Right lobe of liver (tissue), 6 donors: ENCODE measurements around the gene CPXM2. TPM values are rescaled to one million over a fixed set of nuclear protein-coding genes. Genes with fewer than 3 reads are reported as not detected.

Experiments
- ATAC-seq, 4 donors: fragments of 200-7000 bp; cut with Tn5 transposase; one replicate each; pipeline ENCODE4 v1.9.1; 2020; ENCODE audit warnings: mild to moderate bottlenecking in 4 of 4, moderate library complexity in 4 of 4
- DNase-seq, 3 donors: peaks; one replicate each; pipeline ENCODE4 v3.0.0-alpha.2; 2020
- H3K27ac ChIP-seq, 3 donors: fragments of 200-600 bp; one replicate each; pipeline ENCODE4 v1.8.0; 2022
- H3K27me3 ChIP-seq, 2 donors: fragments of 200-600 bp; one replicate each; pipeline ENCODE4 v1.8.0; 2022
- H3K36me3 ChIP-seq, 4 donors: fragments of 200-600 bp; sonication (generic) in 1 of 4; one replicate each; pipeline versions ENCODE4 v1.5.1 to v1.8.0; 2017 to 2022; ENCODE audit warnings: control low read depth in 1 of 4
- H3K4me1 ChIP-seq, 4 donors: fragments of 200-600 bp; sonication (generic) in 1 of 4; one replicate each; pipeline versions ENCODE4 v1.5.1 to v1.8.0; 2017 to 2022; ENCODE audit warnings: control low read depth in 1 of 4
- H3K4me3 ChIP-seq, 3 donors: fragments of 200-600 bp; one replicate each; pipeline ENCODE4 v1.8.0; 2022
- H3K9me3 ChIP-seq, 4 donors: fragments of 200-600 bp; sonication (generic) in 1 of 4; one replicate each; pipeline versions ENCODE4 v1.5.1 to v1.8.0; 2017 to 2022; ENCODE audit warnings: control low read depth in 1 of 4
- CTCF ChIP-seq, 4 donors: fragments of 200-600 bp in 3 of 4; fragments of 450-650 bp in 1 of 4; IDR thresholded peaks; one replicate each; pipeline versions ENCODE4 v1.5.1 to v1.8.0; 2016 to 2022; ENCODE audit warnings: antibody characterized with exemption in 4 of 4, mild to moderate bottlenecking in 2 of 4
- POLR2A ChIP-seq: fragments of 450-650 bp; IDR thresholded peaks from one replicate; pipeline ENCODE4 v1.6.1; 2017; ENCODE audit warnings: antibody characterized with exemption, mild to moderate bottlenecking
- WGBS: methylation state at CpG from one replicate; pipeline ENCODE4 v1.1.6; 2018; ENCODE audit warnings: low coverage, low lambda C conversion rate; ENCODE audit not compliant: insufficient coverage; ENCODE audit errors: missing lambda C conversion rate; 5-methylcytosine and 5-hydroxymethylcytosine counted together
- intact Hi-C, 2 donors: fragments of 100-400 bp; cut with DNase I; formaldehyde crosslinking; loops; one replicate each; pipeline versions ENCODE4 v1.11.2 to v1.14.1; 2022
- total RNA-seq, 6 experiments: library from RNA; depleted of rRNA in 2 of 6; stranded (reverse); fragments of >200 nt in 2 of 6; fragmentation: NEBNext Ultra II Directional in 3 of 6; extraction: Animal tissue kit (Norgen Biotek cat#: 25700) in 3 of 6; gene quantifications; one replicate each; pipeline versions ENCODE4 v1.1.0 to v1.2.4, GENCODE V29; 2016 to 2023
- donor health status: DM: no; HTN: yes; CAD: no.
- donor health status: DM: no; HTN: no; CAD: no.
- donor health status: DM: no; HTN: no; CAD: no.
- donor health status: DM: no; HTN: yes; CAD: no.
- donor health status: DM: no; HTN: yes; CAD: no.

The CPXM2 gene
- total RNA-seq, 6 experiments from 2014 or later = 0.29 to 2.6 (median 0.69) TPM

- no peaks in the 10 kb centered on the region for H3K27me3 ChIP-seq
- ATAC-seq (no peak), DNase-seq (no peak)
- intact Hi-C loops = no loop called here
- H3K36me3 ChIP-seq = no peaks in the 10 kb centered on the region
- TF ChIP-seq POLR2A (no peak), CTCF (IDR thresholded peaks at IDR 0.05) (no peak)
- WGBS = 60% methylated on average over 2 of the region's 2 CpGs
- H3K4me3 ChIP-seq = no peak overlapping the region
- no peak overlapping the region for H3K27ac ChIP-seq
- H3K9me3 ChIP-seq = no peaks in the 10 kb centered on the region
- no peaks in the 10 kb centered on the region for H3K4me1 ChIP-seq
These were observed 176.1 kb downstream of the CPXM2 start for GRCh38 chr10:123715546-123715945.

GRCh38 chr10:123706236-123706635, 185.4 kb downstream of the CPXM2 start:
- intact Hi-C loops = no loop called here
- ATAC-seq (no peak), DNase-seq (no peak)
- Histone ChIP-seq H3K27ac (no peak overlapping the region), H3K36me3 (no peaks in the 10 kb centered on the region), H3K27me3 (no peaks in the 10 kb centered on the region), H3K9me3 (no peaks in the 10 kb centered on the region), H3K4me1 (no peaks in the 10 kb centered on the region), H3K4me3 (no peak overlapping the region)
- 29% methylated on average over 4 of the region's 4 CpGs for WGBS
- no peak for TF ChIP-seq CTCF (IDR thresholded peaks at IDR 0.05)
- no peak for TF ChIP-seq POLR2A

- no peak for DNase-seq
- Histone ChIP-seq H3K27ac (no peak overlapping the region), H3K36me3 (no peaks in the 10 kb centered on the region), H3K9me3 (no peaks in the 10 kb centered on the region), H3K27me3 (no peaks in the 10 kb centered on the region), H3K4me1 (no peaks in the 10 kb centered on the region), H3K4me3 (no peak overlapping the region)
- no peak for TF ChIP-seq POLR2A
- TF ChIP-seq CTCF (IDR thresholded peaks at IDR 0.05) = no peak
- WGBS = 17% methylated on average over 3 of the region's 6 CpGs
- intact Hi-C loops = no loop called here
- no peak for ATAC-seq
These were observed 186.8 kb downstream of the CPXM2 start for GRCh38 chr10:123704812-123705211.

GRCh38 chr10:123704076-123704475, 187.5 kb downstream of the CPXM2 start:
- Histone ChIP-seq H3K36me3 (no peaks in the 10 kb centered on the region), H3K27ac (no peak overlapping the region), H3K27me3 (no peaks in the 10 kb centered on the region), H3K4me3 (no peak overlapping the region), H3K9me3 (no peaks in the 10 kb centered on the region), H3K4me1 (no peaks in the 10 kb centered on the region)
- DNase-seq = no peak
- ATAC-seq = no peak
- WGBS = 33% methylated on average over 1 of the region's 8 CpGs
- intact Hi-C loops = no loop called here
- TF ChIP-seq CTCF (IDR thresholded peaks at IDR 0.05) = no peak
- TF ChIP-seq POLR2A = no peak

- 43% methylated on average over 2 of the region's 6 CpGs for WGBS
- H3K9me3 ChIP-seq = no peaks in the 10 kb centered on the region
- ATAC-seq = no peak
These were observed 188.3 kb downstream of the CPXM2 start for GRCh38 chr10:123703195-123703790.

More at GRCh38 chr10:123703195-123703790, 188.3 kb downstream of the CPXM2 start:
- H3K27ac ChIP-seq = no peak overlapping the region
- no peak for DNase-seq
- no peaks in the 10 kb centered on the region for H3K36me3 ChIP-seq
- no peak for TF ChIP-seq CTCF (IDR thresholded peaks at IDR 0.05)
- TF ChIP-seq POLR2A = no peak
- H3K4me1 ChIP-seq = no peaks in the 10 kb centered on the region
- H3K27me3 ChIP-seq = no peaks in the 10 kb centered on the region
- no peak overlapping the region for H3K4me3 ChIP-seq
- intact Hi-C loops = no loop called here
